Testis (tissue), 2 donors: Measurements from ENCODE around the gene ARAP1.

Experiments used
- POLR2A ChIP-seq: fragments of 450-650 bp; IDR thresholded peaks from one replicate; pipeline ENCODE4 v1.6.1; 2017; ENCODE audit warnings: antibody characterized with exemption, mild to moderate bottlenecking, moderate library complexity
- TF ChIP-seq, protein P1 (sequence below), 3 experiments: fragments of 450-650 bp in 2 of 3; fragments of 200-600 bp in 1 of 3; sonication (generic) in 1 of 3; IDR thresholded peaks; one replicate each; pipeline ENCODE4 v1.5.1; 2016 to 2019; ENCODE audit warnings: antibody characterized with exemption in 3 of 3, mild to moderate bottlenecking in 2 of 3, moderate library complexity in 1 of 3

DNA sequence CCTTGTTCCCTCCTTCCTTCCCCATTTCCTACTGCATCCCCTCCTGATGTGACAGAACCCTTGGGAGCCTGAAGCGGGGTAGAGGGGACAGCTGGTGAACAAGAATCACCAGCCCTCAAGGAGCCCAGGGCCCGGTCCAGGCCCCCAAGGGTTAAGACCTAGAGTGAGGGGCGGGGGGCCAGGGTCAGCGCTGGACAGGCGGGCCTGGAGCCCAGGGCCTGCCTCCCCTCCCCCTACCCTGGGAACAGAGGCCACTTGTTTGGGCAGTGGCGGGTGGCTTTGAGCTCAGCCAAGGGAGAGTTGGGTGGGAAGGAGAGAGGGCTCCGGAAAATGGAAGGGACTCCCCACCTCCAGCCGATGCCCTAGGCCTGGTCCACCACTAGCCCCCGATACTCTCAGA lies 2.1 kb downstream of the ARAP1 start:
- TF ChIP-seq, protein P1, sequence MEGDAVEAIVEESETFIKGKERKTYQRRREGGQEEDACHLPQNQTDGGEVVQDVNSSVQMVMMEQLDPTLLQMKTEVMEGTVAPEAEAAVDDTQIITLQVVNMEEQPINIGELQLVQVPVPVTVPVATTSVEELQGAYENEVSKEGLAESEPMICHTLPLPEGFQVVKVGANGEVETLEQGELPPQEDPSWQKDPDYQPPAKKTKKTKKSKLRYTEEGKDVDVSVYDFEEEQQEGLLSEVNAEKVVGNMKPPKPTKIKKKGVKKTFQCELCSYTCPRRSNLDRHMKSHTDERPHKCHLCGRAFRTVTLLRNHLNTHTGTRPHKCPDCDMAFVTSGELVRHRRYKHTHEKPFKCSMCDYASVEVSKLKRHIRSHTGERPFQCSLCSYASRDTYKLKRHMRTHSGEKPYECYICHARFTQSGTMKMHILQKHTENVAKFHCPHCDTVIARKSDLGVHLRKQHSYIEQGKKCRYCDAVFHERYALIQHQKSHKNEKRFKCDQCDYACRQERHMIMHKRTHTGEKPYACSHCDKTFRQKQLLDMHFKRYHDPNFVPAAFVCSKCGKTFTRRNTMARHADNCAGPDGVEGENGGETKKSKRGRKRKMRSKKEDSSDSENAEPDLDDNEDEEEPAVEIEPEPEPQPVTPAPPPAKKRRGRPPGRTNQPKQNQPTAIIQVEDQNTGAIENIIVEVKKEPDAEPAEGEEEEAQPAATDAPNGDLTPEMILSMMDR (IDR thresholded peaks at IDR 0.05), result no peak
- no peak for TF ChIP-seq POLR2A
